Measurements from ENCODE around the gene IL11. TPM values are rescaled to one million over a fixed set of nuclear protein-coding genes. Genes with fewer than 3 reads are reported as not detected.

Gene IL11
- polyA plus RNA-seq, 3 donors: not detected

- peak overlapping the region; percentile 73 for H2AFZ ChIP-seq (ENCODE audit: insufficient read depth, low read depth, low read length, poor library complexity, severe bottlenecking)
- WGBS (ENCODE audit: insufficient coverage): 2% methylated on average over 56 of the region's 72 CpGs
- peaks cover 22 to 28% of the 10 kb centered on the region in 2 donors for H3K4me1 ChIP-seq (ENCODE audit: control insufficient read depth in 1 of 2, insufficient read depth in 2 of 2, low read length in 2 of 2)
- Mint-ChIP-seq H3K4me3 (peak overlapping the region; percentile 84 to 90), H3K9me3 (peaks cover 0 to 11% (median 8%) of the 10 kb centered on the region in 7 donors), H3K27me3 (ENCODE audit: low read depth in 3 of 3) (peaks cover 55 to 75% (median 59%) of the 10 kb centered on the region in 3 donors), H3K4me1 (peaks cover 33% of the 10 kb centered on the region), H3K27ac (peak overlapping the region in 4 of 7 donors; percentile 41 to 80 (median 64)), H3K36me3 (peaks cover 5 to 8% of the 10 kb centered on the region in 2 donors)
- no peaks in the 10 kb centered on the region for H4K20me1 ChIP-seq (ENCODE audit: insufficient read depth, low read length)
- H3K4me2 ChIP-seq (replicated peaks; ENCODE audit: extremely low read depth, low read length, poor library complexity, severe bottlenecking): peak overlapping the region; percentile 88
- peaks cover 13 to 62% of the 10 kb centered on the region in 2 donors for H3K27me3 ChIP-seq (ENCODE audit: control insufficient read depth in 2 of 2, insufficient read depth in 2 of 2, low read length in 2 of 2)
- no peaks in the 10 kb centered on the region for H3K36me3 ChIP-seq (replicated peaks in 1 of 2; ENCODE audit: control insufficient read depth in 1 of 2, insufficient read depth in 2 of 2, low read length in 2 of 2)
- peak; percentile 38 to 63 (median 55) for DNase-seq
- peaks cover 0 to 9% of the 10 kb centered on the region in 2 donors for H3K9me3 ChIP-seq (replicated peaks in 1 of 2; ENCODE audit: control insufficient read depth in 1 of 2, insufficient read depth in 1 of 2, low read length in 2 of 2)
- H3K79me2 ChIP-seq (ENCODE audit: insufficient read depth, low read length): no peaks in the 10 kb centered on the region
- intact Hi-C loops (cut with micrococcal nuclease): loop anchor here in 1 of 2 donors (5.0 kb wide), 1 partner anchor 42 kb away; no protein-coding TSS in a partner anchor
- H3K27ac ChIP-seq (ENCODE audit: low read depth in 1 of 2, low read length in 2 of 2): no peak overlapping the region
- no peak for TF ChIP-seq CTCF (IDR thresholded peaks at IDR 0.05)
- peak overlapping the region; percentile 36 to 71 (median 45) for H3K4me3 ChIP-seq (replicated peaks in 1 of 3; ENCODE audit: low read depth in 2 of 3, low read length in 3 of 3)
- H3K9ac ChIP-seq (ENCODE audit: insufficient read depth, low read length, poor library complexity, severe bottlenecking): peak overlapping the region; percentile 19
Measured at GRCh38 chr19:55353803-55354697, 16.2 kb downstream of the IL11 start.

GRCh38 chr19:55353356-55353802 lies 16.9 kb downstream of the IL11 start:
- peaks cover 49 to 75% (median 59%) of the 10 kb centered on the region in 3 donors for H3K27me3 Mint-ChIP-seq (ENCODE audit: low read depth in 3 of 3)
- intact Hi-C loops (cut with micrococcal nuclease): loop anchor here in 1 of 2 donors (5.0 kb wide), 1 partner anchor 41 kb away; no protein-coding TSS in a partner anchor
- Histone ChIP-seq H3K9ac (ENCODE audit: insufficient read depth, low read length, poor library complexity, severe bottlenecking) (peak overlapping the region; percentile 19), H2AFZ (ENCODE audit: insufficient read depth, low read depth, low read length, poor library complexity, severe bottlenecking) (peak overlapping the region; percentile 73), H3K9me3 (replicated peaks in 1 of 2; ENCODE audit: control insufficient read depth in 1 of 2, insufficient read depth in 1 of 2, low read length in 2 of 2) (peaks cover 0 to 9% of the 10 kb centered on the region in 2 donors), H3K79me2 (ENCODE audit: insufficient read depth, low read length) (no peaks in the 10 kb centered on the region), H3K27me3 (ENCODE audit: control insufficient read depth in 2 of 2, insufficient read depth in 2 of 2, low read length in 2 of 2) (peaks cover 13 to 62% of the 10 kb centered on the region in 2 donors), H3K4me3 (replicated peaks in 1 of 3; ENCODE audit: low read depth in 2 of 3, low read length in 3 of 3) (peak overlapping the region; percentile 36 to 71 (median 45)), H3K36me3 (replicated peaks in 1 of 2; ENCODE audit: control insufficient read depth in 1 of 2, insufficient read depth in 2 of 2, low read length in 2 of 2) (no peaks in the 10 kb centered on the region), H3K4me1 (ENCODE audit: control insufficient read depth in 1 of 2, insufficient read depth in 2 of 2, low read length in 2 of 2) (peaks cover 22 to 28% of the 10 kb centered on the region in 2 donors), H3K4me2 (replicated peaks; ENCODE audit: extremely low read depth, low read length, poor library complexity, severe bottlenecking) (peak overlapping the region; percentile 88), H4K20me1 (ENCODE audit: insufficient read depth, low read length) (no peaks in the 10 kb centered on the region), H3K27ac (ENCODE audit: low read depth in 1 of 2, low read length in 2 of 2) (no peak overlapping the region)
- no peak for TF ChIP-seq CTCF (IDR thresholded peaks at IDR 0.05)
- WGBS (ENCODE audit: insufficient coverage): 3% methylated on average over 17 of the region's 24 CpGs
- no peak for DNase-seq
- peak overlapping the region; percentile 84 to 90 for H3K4me3 Mint-ChIP-seq
- peaks cover 33% of the 10 kb centered on the region for H3K4me1 Mint-ChIP-seq
- H3K36me3 Mint-ChIP-seq: peaks cover 5 to 8% of the 10 kb centered on the region in 2 donors
- H3K9me3 Mint-ChIP-seq: peaks cover 0 to 11% (median 8%) of the 10 kb centered on the region in 7 donors
- H3K27ac Mint-ChIP-seq: peak overlapping the region in 1 of 7 donors; percentile 22
